NCI-H2081 treated with DMSO at 0.1 percent for 48 hours (cell line): ENCODE measurements around the gene TMCO1.
"Not testable (repeated sequence)": the region's sequence is repeated elsewhere in the genome, so short reads cannot be mapped to it uniquely, and the experiment has no call there.

Experiments
- DNase-seq: peaks from one replicate; lab custom pipeline; 2025; lab: John Stamatoyannopoulos, UW

Gene TMCO1, protein sequence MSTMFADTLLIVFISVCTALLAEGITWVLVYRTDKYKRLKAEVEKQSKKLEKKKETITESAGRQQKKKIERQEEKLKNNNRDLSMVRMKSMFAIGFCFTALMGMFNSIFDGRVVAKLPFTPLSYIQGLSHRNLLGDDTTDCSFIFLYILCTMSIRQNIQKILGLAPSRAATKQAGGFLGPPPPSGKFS

GRCh38 chr1:165768513-165769394 lies at the start of gene TMCO1:
TSS of gene TMCO1 (minus strand) at chr1:165768868. CDS start at chr1:165768751, 117 bp downstream.
- peak; percentile 88 for DNase-seq

GRCh38 chr1:165816826-165817497 lies 48.3 kb upstream of the TMCO1 start:
- no peak for DNase-seq

DNA sequence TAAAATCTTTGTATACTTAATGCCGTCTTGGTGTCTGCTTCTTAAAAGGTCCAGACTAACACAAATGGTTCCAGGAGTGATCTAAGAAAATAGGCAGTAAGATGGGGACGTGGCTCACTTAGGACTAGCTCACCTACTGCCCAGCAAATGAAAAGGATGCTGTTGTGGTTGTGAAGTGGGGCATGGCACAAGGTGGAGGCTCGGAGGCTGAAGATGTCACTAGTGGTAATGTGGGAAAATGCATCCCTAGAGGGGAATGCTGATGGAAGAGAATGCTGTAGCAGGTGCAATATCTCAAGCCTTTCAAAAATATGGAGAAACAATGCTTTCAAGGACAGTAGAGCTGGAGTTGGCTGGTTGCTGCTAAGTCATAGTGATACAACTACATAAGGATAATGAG lies 47.5 kb upstream of the TMCO1 start:
- no peak for DNase-seq

DNA sequence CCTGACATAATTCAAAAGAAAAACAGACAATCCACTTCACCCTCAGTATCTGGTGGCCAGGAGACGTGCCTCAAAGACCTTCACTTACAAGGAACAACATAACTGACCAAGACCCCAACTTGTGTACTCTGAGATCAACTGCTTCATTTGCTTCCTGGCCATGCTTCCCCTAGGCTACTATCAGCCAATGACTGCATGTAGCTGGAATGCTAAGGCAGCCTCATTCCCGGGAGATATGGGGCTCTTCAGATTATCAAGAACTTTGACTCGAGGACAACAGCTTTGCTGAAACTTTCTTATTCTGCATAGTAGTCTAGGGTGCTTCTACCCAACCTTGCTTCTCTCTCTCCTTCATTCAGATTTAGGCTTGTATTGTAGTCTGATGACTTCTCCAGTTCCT lies 47.1 kb upstream of the TMCO1 start:
- no peak for DNase-seq

DNA sequence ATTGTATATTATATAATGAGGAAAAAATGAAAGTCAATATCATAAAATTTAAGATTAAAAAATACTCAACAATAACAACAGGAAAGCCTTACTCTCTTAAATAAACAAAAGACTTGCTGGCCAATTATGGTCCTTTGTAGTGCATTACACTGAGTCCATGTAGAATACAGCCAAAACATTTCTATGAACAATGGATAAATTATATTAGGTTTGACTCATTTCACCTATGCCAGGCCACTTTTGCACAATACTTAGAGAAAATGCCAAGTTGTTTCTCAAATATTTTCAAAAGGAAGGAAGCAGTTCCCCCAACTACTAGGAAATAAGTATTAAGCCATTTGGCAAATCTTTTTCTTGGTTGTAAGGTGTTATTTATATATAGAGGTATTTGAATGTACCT lies 38.9 kb upstream of the TMCO1 start:
- DNase-seq, result no peak

GRCh38 chr1:165804513-165804912 lies 35.8 kb upstream of the TMCO1 start:
- DNase-seq, result not testable (repeated sequence)

DNA sequence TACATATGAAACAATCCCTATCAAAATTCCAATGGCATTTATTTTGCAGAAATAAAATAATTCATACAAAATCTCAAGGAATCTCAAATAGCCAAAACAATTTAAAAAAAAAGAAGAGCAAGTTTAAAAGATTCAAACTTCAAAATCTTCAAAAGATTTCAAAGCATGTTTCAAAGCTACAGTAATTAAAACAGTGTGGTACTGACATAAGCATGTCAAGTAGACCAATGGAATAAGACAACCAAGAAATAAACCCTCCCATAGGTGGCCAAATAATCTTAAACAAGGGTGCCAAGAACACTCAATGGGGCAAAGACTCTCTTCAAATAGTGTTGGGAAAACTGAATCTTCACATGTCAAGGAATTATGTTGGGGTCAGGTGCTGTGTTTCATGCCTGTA lies 30.7 kb upstream of the TMCO1 start:
- DNase-seq, result no peak

GRCh38 chr1:165795894-165796293 lies 27.2 kb upstream of the TMCO1 start:
- no peak for DNase-seq

GRCh38 chr1:165793951-165794350 lies 25.3 kb upstream of the TMCO1 start:
- no peak for DNase-seq

GRCh38 chr1:165787741-165788140 lies 19.1 kb upstream of the TMCO1 start:
- DNase-seq, result no peak

DNA sequence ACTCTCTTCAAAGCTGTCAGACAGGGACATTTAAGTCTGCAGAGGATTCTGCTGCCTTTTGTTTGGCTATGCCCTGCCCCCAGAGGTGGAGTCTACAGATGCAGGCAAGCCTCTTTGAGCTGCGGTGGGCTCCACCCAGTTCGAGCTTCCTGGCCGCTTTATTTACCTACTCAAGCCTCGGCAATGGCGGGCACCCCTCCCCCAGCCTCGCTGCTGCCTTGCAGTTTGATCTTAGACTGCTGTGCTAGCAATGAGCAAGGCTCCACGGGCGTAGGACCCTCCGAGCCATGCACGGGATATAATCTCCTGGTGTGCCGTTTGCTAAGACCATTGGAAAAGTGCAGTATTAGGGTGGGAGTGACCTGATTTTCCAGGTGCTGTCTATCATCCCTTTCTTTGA lies 14.9 kb upstream of the TMCO1 start:
- not testable (repeated sequence) for DNase-seq

DNA sequence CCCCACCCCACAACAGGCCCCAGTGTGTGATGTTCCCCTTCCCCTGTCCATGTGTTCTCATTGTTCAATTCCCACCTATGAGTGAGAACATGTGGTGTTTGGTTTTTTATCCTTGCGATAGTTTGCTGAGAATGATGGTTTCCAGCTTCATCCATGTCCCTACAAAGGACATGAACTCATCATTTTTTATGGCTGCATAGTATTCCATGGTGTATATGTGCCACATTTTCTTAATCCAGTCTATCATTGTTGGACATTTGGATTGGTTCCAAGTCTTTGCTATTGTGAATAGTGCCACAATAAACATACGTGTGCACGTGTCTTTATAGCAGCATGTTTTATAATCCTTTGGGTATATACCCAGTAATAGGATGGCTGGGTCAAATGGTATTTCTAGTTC lies 9.5 kb upstream of the TMCO1 start:
- DNase-seq, result not testable (repeated sequence)

- DNase-seq, result no peak
Observed at GRCh38 chr1:165773324-165773965, 4.8 kb upstream of the TMCO1 start.

DNA sequence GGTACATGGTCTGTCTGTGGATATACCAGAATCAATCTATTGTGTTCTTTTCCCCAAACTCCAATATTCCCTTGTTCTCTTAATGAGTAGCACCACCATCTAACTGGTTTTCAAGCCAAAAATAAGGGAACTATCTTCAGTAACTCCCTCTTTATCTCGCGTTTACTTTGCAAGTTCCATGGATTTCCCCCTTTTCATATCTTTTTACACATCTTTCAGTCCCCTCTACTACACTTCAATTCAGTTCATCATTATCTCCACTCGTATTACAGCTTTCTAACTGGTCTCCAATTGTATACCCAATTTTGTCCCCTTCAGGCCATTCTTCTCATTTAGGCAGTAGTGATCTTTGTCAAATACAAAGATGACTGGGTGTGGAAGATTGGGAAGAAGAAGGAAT lies 4.1 kb upstream of the TMCO1 start:
- no peak for DNase-seq

- no peak for DNase-seq
Observed at GRCh38 chr1:165764277-165764676, 4.4 kb downstream of the TMCO1 start.

DNA sequence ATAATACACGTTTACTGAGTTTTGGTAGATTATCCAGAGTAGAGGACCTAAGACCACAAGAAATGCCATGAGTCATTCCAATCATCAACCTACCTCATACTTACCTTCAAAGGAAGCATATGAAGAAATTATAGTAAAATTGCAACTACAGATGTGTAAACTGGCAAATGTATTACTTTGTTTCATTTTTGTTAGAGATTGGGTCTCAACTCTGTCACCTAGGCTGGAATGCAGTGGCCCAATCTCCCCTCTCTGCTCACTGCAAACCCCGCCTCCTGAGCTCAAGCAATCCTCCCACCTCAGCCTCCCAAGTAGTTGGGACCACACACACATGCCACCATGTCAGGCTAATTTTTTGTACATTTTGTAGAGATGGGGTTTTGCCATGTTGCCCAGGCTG lies 5.2 kb downstream of the TMCO1 start:
- DNase-seq, result no peak

GRCh38 chr1:165762725-165763124 lies 5.9 kb downstream of the TMCO1 start:
- no peak for DNase-seq

GRCh38 chr1:165759095-165759494 lies 9.6 kb downstream of the TMCO1 start:
- no peak for DNase-seq

DNA sequence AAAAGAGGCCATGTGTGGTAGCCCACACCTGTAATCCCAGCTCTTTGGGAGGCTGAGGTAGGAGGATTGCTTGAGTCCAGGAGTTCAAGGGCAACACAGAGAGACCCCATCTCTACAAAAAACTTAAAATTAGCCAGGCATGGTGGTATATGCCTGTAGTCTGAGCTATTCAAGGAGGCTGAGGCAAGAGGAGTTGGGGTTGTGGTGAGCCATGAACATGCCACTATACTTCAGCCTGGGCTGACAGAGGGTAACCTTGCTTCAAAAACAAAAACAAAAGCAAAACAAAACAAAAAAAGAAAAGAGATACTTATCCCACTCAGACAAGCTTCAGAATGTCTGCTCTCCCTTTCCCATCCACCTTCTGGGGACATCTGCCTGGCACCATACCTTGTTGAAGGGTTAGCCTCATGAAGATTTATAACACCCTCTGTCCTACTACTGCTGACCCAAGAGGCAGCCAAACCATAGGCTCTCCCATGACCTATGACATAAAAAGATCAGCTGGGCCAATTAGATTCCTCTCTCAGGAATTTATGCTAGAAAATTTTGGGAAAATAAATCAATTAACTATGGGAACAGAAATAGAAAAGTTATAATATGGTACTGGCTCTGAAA lies 13.2 kb downstream of the TMCO1 start:
- DNase-seq, result no peak

- DNase-seq, result no peak
Observed at GRCh38 chr1:165753934-165754333, 14.7 kb downstream of the TMCO1 start.

DNA sequence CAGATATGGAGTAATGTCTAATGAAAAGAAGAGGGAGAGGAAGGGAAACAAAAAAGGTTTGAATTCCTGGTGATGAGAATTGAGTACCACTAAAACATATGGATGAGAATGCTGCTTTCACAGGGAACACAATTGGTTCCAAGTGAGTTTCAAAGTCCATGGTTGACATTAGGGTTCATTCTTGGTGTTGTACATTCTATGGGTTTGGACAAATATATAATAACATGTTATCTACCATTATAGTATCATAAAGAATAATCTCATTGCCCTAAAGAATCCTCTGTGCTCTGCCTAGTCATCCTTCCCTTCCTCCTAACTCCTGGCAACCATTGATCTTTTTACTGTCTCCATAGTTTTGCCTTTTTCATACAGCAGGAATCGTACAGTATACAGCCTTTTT lies 20.1 kb downstream of the TMCO1 start:
- no peak for DNase-seq
